OCI-LY7 (cell line): ENCODE measurements around the gene EFNA4. TPM values are rescaled to one million over a fixed set of nuclear protein-coding genes. Genes with fewer than 3 reads are reported as not detected.

ENCODE experiments used
- BruUV-seq: library from RNA; stranded (reverse); fragments of 400-500 nt; replicated peaks from 2 replicates; lab custom pipeline; 2021; lab: Mats Ljungman, UMichigan
- CTCF ChIA-PET: fragments of 300-600 bp; sonication (Branson Sonifier 250); formaldehyde crosslinking; loops from one replicate; lab custom pipeline; 2022; ENCODE audit warnings: antibody characterized with exemption; ENCODE audit not compliant: unreplicated experiment; lab: Charles Lee
- POLR2A ChIA-PET: fragments of 300-600 bp; sonication (Branson Sonifier 250); formaldehyde crosslinking; loops from one replicate; lab custom pipeline; 2022; ENCODE audit warnings: antibody characterized with exemption; lab: Charles Lee
- DNase-seq: peaks from one replicate; pipeline ENCODE4 v3.0.0-alpha.2; 2015; ENCODE audit warnings: low spot score
- H2AFZ ChIP-seq: fragments of 200-600 bp; sonication (generic), shearing (Covaris generic); 2 replicates; pipeline ENCODE4 v1.6.1; 2014; ENCODE audit warnings: mild to moderate bottlenecking, antibody characterized with exemption, low read length, moderate library complexity
- H3K27ac ChIP-seq: fragments of 200-600 bp; sonication (generic); 2 replicates; pipeline ENCODE4 v1.5.1; 2014; ENCODE audit warnings: mixed run types, low read depth, mild to moderate bottlenecking, moderate library complexity, low read length, inconsistent platforms; ENCODE audit not compliant: poor library complexity, severe bottlenecking
- H3K36me3 ChIP-seq: fragments of 200-600 bp; sonication (generic); 2 replicates; pipeline ENCODE4 v1.6.1; 2014; ENCODE audit warnings: mild to moderate bottlenecking, antibody characterized with exemption, low read length, moderate library complexity, mixed read lengths; ENCODE audit not compliant: insufficient read depth
- H3K4me1 ChIP-seq: fragments of 200-600 bp; sonication (generic); 2 replicates; pipeline ENCODE4 v1.5.1; 2014; ENCODE audit warnings: mild to moderate bottlenecking, low read length; ENCODE audit not compliant: insufficient read depth, poor library complexity, severe bottlenecking
- H3K4me2 ChIP-seq: fragments of 200-600 bp; sonication (generic); 2 replicates; pipeline ENCODE4 v1.6.1; 2014; ENCODE audit warnings: mild to moderate bottlenecking, low read length
- H3K4me3 ChIP-seq: fragments of 200-600 bp; sonication (generic); 2 replicates; pipeline ENCODE4 v1.5.1; 2014; ENCODE audit warnings: mild to moderate bottlenecking, low read depth, low read length; ENCODE audit not compliant: poor library complexity, severe bottlenecking
- H3K79me2 ChIP-seq: fragments of 200-600 bp; sonication (generic); 2 replicates; pipeline ENCODE4 v1.6.1; 2016; ENCODE audit warnings: low read depth, mild to moderate bottlenecking, low read length, moderate library complexity, mixed read lengths; ENCODE audit not compliant: insufficient read depth
- H3K9me2 ChIP-seq: fragments of 200-600 bp; sonication (generic); 2 replicates; pipeline ENCODE4 v1.6.1; 2016; ENCODE audit warnings: mild to moderate bottlenecking, low read length, mixed read lengths; ENCODE audit not compliant: insufficient read depth
- H3K9me3 ChIP-seq: fragments of 200-600 bp; sonication (generic); 2 replicates; pipeline ENCODE4 v1.6.1; 2014; ENCODE audit warnings: mild to moderate bottlenecking, mixed run types, low read length, mixed read lengths
- H4K20me1 ChIP-seq: fragments of 200-600 bp; sonication (generic); 2 replicates; pipeline ENCODE4 v1.6.1; 2014; ENCODE audit warnings: mild to moderate bottlenecking, antibody characterized with exemption, low read length, moderate library complexity, mixed read lengths; ENCODE audit not compliant: insufficient read depth
- CTCF ChIP-seq: fragments of 200-600 bp; sonication (generic); conservative IDR thresholded peaks from 2 replicates; pipeline ENCODE4 v1.5.1; 2014; ENCODE audit warnings: mild to moderate bottlenecking, antibody characterized with exemption, low read length, moderate library complexity, mixed read lengths
- EZH2phosphoT487 ChIP-seq: fragments of 200-600 bp; sonication (generic); IDR thresholded peaks from 2 replicates; pipeline ENCODE4 v1.6.1; 2018; ENCODE audit warnings: low read depth, borderline replicate concordance, mild to moderate bottlenecking, mixed run types, antibody characterized with exemption, low read length, moderate library complexity, mixed read lengths
- intact Hi-C: fragments of 100-400 bp; cut with micrococcal nuclease; formaldehyde crosslinking; loops from one replicate; pipeline ENCODE4 v1.10.0; 2022; ENCODE audit not compliant: unreplicated experiment
- total RNA-seq, 2 experiments: library from RNA; depleted of rRNA in 1 of 2; stranded (reverse); fragments of >200 nt in 1 of 2; shearing (Covaris generic) in 1 of 2; gene quantifications; 2 replicates each; pipeline ENCODE4 v1.2.3, GENCODE V29; 2014 to 2022

Gene EFNA4
- total RNA-seq, 2 experiments from 2014 or later: 9.0 to 10.5 TPM

GRCh38 chr1:155022136-155022926 lies 41.2 kb upstream of the EFNA4 start:
- no peaks in the 10 kb centered on the region for H4K20me1 ChIP-seq
- H3K27ac ChIP-seq: no peak overlapping the region
- no peak overlapping the region for H3K4me2 ChIP-seq
- no peak for DNase-seq
- H3K9me3 ChIP-seq: no peaks in the 10 kb centered on the region
- H3K4me3 ChIP-seq: no peak overlapping the region
- no TSS peak for BruUV-seq
- H3K9me2 ChIP-seq: no peaks in the 10 kb centered on the region
- H3K79me2 ChIP-seq: no peaks in the 10 kb centered on the region
- no peak for TF ChIP-seq CTCF
- no peak for TF ChIP-seq EZH2phosphoT487
- H3K4me1 ChIP-seq: peaks cover 17% of the 10 kb centered on the region
- no peak overlapping the region for H2AFZ ChIP-seq
- H3K36me3 ChIP-seq: no peaks in the 10 kb centered on the region
- intact Hi-C loops: no loop called here
- CTCF ChIA-PET: interaction anchor here (1.3 kb wide), 1 partner anchor 66 kb away, joined by 3 read pairs; the partner anchor contains the start of gene PBXIP1
- POLR2A ChIA-PET: interaction anchor here (0.7 kb wide), 2 partner anchors 9 to 48 kb away, joined by 3 read pairs; no protein-coding TSS in a partner anchor

- TF ChIP-seq CTCF: no peak
- TF ChIP-seq EZH2phosphoT487: no peak
- Histone ChIP-seq H3K4me1 (peaks cover 11% of the 10 kb centered on the region), H3K27ac (no peak overlapping the region), H3K79me2 (no peaks in the 10 kb centered on the region), H3K36me3 (no peaks in the 10 kb centered on the region), H3K4me2 (no peak overlapping the region), H2AFZ (no peak overlapping the region), H3K4me3 (no peak overlapping the region), H3K9me2 (no peaks in the 10 kb centered on the region), H3K9me3 (no peaks in the 10 kb centered on the region), H4K20me1 (no peaks in the 10 kb centered on the region)
- no peak for DNase-seq
- POLR2A ChIA-PET: interaction anchor here (0.7 kb wide), 1 partner anchor 10 kb away, joined by 3 read pairs; no protein-coding TSS in a partner anchor
- BruUV-seq: no TSS peak
- intact Hi-C loops: no loop called here
- CTCF ChIA-PET: interaction anchor here (1.3 kb wide), 1 partner anchor 67 kb away, joined by 3 read pairs; the partner anchor contains the start of gene PBXIP1
Measured at GRCh38 chr1:155022927-155023236, 40.7 kb upstream of the EFNA4 start.

GRCh38 chr1:155023627-155024026 lies 39.9 kb upstream of the EFNA4 start:
- Histone ChIP-seq H2AFZ (no peak overlapping the region), H3K4me2 (no peak overlapping the region), H3K4me3 (no peak overlapping the region), H4K20me1 (no peaks in the 10 kb centered on the region), H3K9me3 (no peaks in the 10 kb centered on the region), H3K4me1 (peaks cover 4% of the 10 kb centered on the region), H3K79me2 (no peaks in the 10 kb centered on the region), H3K36me3 (no peaks in the 10 kb centered on the region), H3K9me2 (no peaks in the 10 kb centered on the region), H3K27ac (no peak overlapping the region)
- intact Hi-C loops: no loop called here
- no peak for DNase-seq
- CTCF ChIA-PET: interaction anchor here (1.3 kb wide), 1 partner anchor 68 kb away, joined by 3 read pairs; the partner anchor contains the start of gene PBXIP1
- TF ChIP-seq CTCF (no peak), EZH2phosphoT487 (no peak)
- BruUV-seq: no TSS peak
- POLR2A ChIA-PET: no interaction called here
